K562 (cell line): Measurements from ENCODE around the gene CSTB. TPM values are rescaled to one million over a fixed set of nuclear protein-coding genes. Genes with fewer than 3 reads are reported as not detected.

ENCODE experiments used
- ATAC-seq: fragments of 200-7000 bp; cut with Tn5 transposase; 3 replicates; pipeline ENCODE4 v1.9.1; 2020; ENCODE audit warnings: moderate library complexity
- BruUV-seq: library from RNA; stranded (reverse); fragments of 400-500 nt; replicated peaks from 2 replicates; lab custom pipeline; 2021; lab: Mats Ljungman, UMichigan
- CTCF ChIA-PET: fragments of 300-600 bp; formaldehyde crosslinking; extraction: SDS; loops from one replicate; lab custom pipeline; 2021; ENCODE audit warnings: low intra/inter-chr PET ratio; lab: Yijun Ruan, JAX
- POLR2A ChIA-PET: fragments of 300-600, 350-650 bp; sonication (Branson Sonifier 250); formaldehyde crosslinking; extraction: SDS; loops from one replicate; lab custom pipeline; 2021; ENCODE audit warnings: antibody characterized with exemption, inconsistent platforms; lab: Yijun Ruan, JAX
- DNase-seq, 4 experiments: peaks; one replicate each; pipeline versions ENCODE4 v3.0.0 to v3.0.0-alpha.2; 2011 to 2018; ENCODE audit warnings: low spot score in 3 of 4, mixed read lengths in 3 of 4; ENCODE audit errors: extremely low read depth in 1 of 4
- FAIRE-seq: peaks from 2 replicates; lab custom pipeline; 2011; peaks lifted over from hg19 to GRCh38; lab: Jason Lieb, UNC
- H2AFZ ChIP-seq: 2 replicates; pipeline ENCODE4 v1.6.0; 2011; ENCODE audit warnings: low read depth, low read length, control low read depth, inconsistent platforms
- H3K27ac ChIP-seq: fragments of 200-600 bp; 3 replicates; pipeline ENCODE4 v1.8.0; 2011; ENCODE audit warnings: low read depth, mild to moderate bottlenecking, control low read depth, inconsistent platforms, low read length, moderate library complexity, mixed read lengths; ENCODE audit errors: extremely low read depth
- H3K27me3 ChIP-seq, 2 experiments: fragments of 300-600 bp in 1 of 2; 2 replicates in 1 of 2; 3 replicates in 1 of 2; pipeline versions ENCODE4 v1.6.0 to v1.8.0; 2011; ENCODE audit warnings: inconsistent platforms in 2 of 2, low read length in 2 of 2, mild to moderate bottlenecking in 1 of 2, mixed read lengths in 1 of 2, moderate library complexity in 1 of 2; ENCODE audit not compliant: control insufficient read depth in 2 of 2, insufficient read depth in 2 of 2
- H3K36me3 ChIP-seq: fragments of 300-600 bp; 3 replicates; pipeline ENCODE4 v1.8.0; 2011; ENCODE audit warnings: mild to moderate bottlenecking, low read length, inconsistent platforms; ENCODE audit not compliant: control insufficient read depth, insufficient read depth
- H3K4me1 ChIP-seq, 2 experiments: fragments of 200-600 bp in 1 of 2; replicated peaks in 1 of 2; 2 replicates in 1 of 2; 3 replicates in 1 of 2; pipeline versions ENCODE4 v1.5.1 to v1.8.0; 2011; ENCODE audit warnings: inconsistent platforms in 2 of 2, low read length in 2 of 2, mild to moderate bottlenecking in 1 of 2, mixed read lengths in 1 of 2, moderate library complexity in 1 of 2; ENCODE audit not compliant: control insufficient read depth in 2 of 2, insufficient read depth in 2 of 2
- H3K4me2 ChIP-seq: 2 replicates; pipeline ENCODE4 v1.6.1; 2011; ENCODE audit warnings: low read length, control low read depth, inconsistent platforms, mixed read lengths; ENCODE audit not compliant: insufficient read depth
- H3K4me3 ChIP-seq: fragments of 200-600 bp; sonication (generic), shearing (Covaris generic); 2 replicates; pipeline ENCODE4 v1.5.1; 2016; ENCODE audit warnings: control low read depth, inconsistent platforms
- H3K79me2 ChIP-seq: fragments of 200-600 bp; 3 replicates; pipeline ENCODE4 v1.8.0; 2011; ENCODE audit warnings: low read length, inconsistent platforms; ENCODE audit not compliant: control insufficient read depth, insufficient read depth
- H3K9ac ChIP-seq, 2 experiments: 2 replicates each; pipeline versions ENCODE4 v1.6.0 to v1.6.1; 2011; ENCODE audit warnings: low read depth in 2 of 2, low read length in 2 of 2, control low read depth in 1 of 2, inconsistent platforms in 1 of 2, mild to moderate bottlenecking in 1 of 2, mixed read lengths in 1 of 2; ENCODE audit not compliant: insufficient read depth in 1 of 2
- H3K9me1 ChIP-seq: one replicate; pipeline ENCODE4 v1.6.0; 2011; ENCODE audit warnings: inconsistent platforms, mild to moderate bottlenecking, low read length, moderate library complexity; ENCODE audit not compliant: control insufficient read depth, insufficient read depth
- H3K9me3 ChIP-seq: replicated peaks from 2 replicates; pipeline ENCODE4 v1.5.1; 2011; ENCODE audit warnings: low read depth, low read length, inconsistent platforms; ENCODE audit not compliant: control insufficient read depth, insufficient read depth
- H4K20me1 ChIP-seq: replicated peaks from 2 replicates; pipeline ENCODE4 v1.6.1; 2011; ENCODE audit warnings: low read length, inconsistent platforms, mixed read lengths; ENCODE audit not compliant: control insufficient read depth, insufficient read depth
- ASH1L ChIP-seq: fragments of 450-650 bp; IDR thresholded peaks from 2 replicates; pipeline ENCODE4 v1.6.1; 2018; ENCODE audit warnings: borderline replicate concordance, mild to moderate bottlenecking, low read depth; ENCODE audit not compliant: partially characterized antibody
- BDP1 ChIP-seq: IDR thresholded peaks from 3 replicates; pipeline ENCODE4 v1.6.1; 2011; ENCODE audit not compliant: insufficient read length, insufficient read depth
- HOXB6 ChIP-seq: fragments of 250-450 bp; sonication (Bioruptor Pico); IDR thresholded peaks from 2 replicates; pipeline ENCODE4 v1.5.1; 2022; ENCODE audit warnings: mild to moderate bottlenecking, borderline replicate concordance
- MAFK ChIP-seq: IDR thresholded peaks from 2 replicates; pipeline ENCODE4 v1.6.1; 2011; ENCODE audit warnings: low read length, improper control_type of control experiment
- NCOA1 ChIP-seq: fragments of 450-650 bp; IDR thresholded peaks from 2 replicates; pipeline ENCODE4 v1.6.1; 2016; ENCODE audit warnings: low read depth
- NR2F6 ChIP-seq: fragments of 450-650 bp; formaldehyde crosslinking; IDR thresholded peaks from 2 replicates; pipeline ENCODE4 v1.4.0; 2020; ENCODE audit warnings: mild to moderate bottlenecking
- POLR2A ChIP-seq: fragments of 450-650 bp; conservative IDR thresholded peaks from 2 replicates; pipeline ENCODE4 v1.6.1; 2016
- PTTG1 ChIP-seq: fragments of 450-650 bp; IDR thresholded peaks from 2 replicates; pipeline ENCODE4 v1.6.1; 2016; ENCODE audit warnings: low read depth, mild to moderate bottlenecking, missing genetic modification characterization, missing compliant biosample characterization
- RB1 ChIP-seq: fragments of 450-650 bp; IDR thresholded peaks from 2 replicates; pipeline ENCODE4 v1.6.1; 2017; ENCODE audit warnings: low read depth, mild to moderate bottlenecking
- SRF ChIP-seq, 2 experiments: fragments of 250-450, 450-650 bp in 1 of 2; sonication (Bioruptor Pico) in 1 of 2; sonication (generic) in 1 of 2; formaldehyde crosslinking; IDR thresholded peaks; 2 replicates each; pipeline versions ENCODE4 v1.5.0 to v1.5.1; 2020 to 2022; ENCODE audit warnings: mild to moderate bottlenecking in 1 of 2, missing genetic modification reagents in 1 of 2
- TAF15 ChIP-seq: fragments of 200-400 bp; formaldehyde crosslinking; IDR thresholded peaks from 2 replicates; pipeline ENCODE4 v1.6.1; 2017; ENCODE audit warnings: mild to moderate bottlenecking, low read depth, low read length, moderate library complexity
- TGIF2 ChIP-seq: sonication (generic); formaldehyde crosslinking; IDR thresholded peaks from 2 replicates; pipeline ENCODE4 v1.8.1; 2022; ENCODE audit warnings: mild to moderate bottlenecking, missing genetic modification reagents, moderate library complexity
- TRIM24 ChIP-seq, 2 experiments: fragments of 450-650 bp; IDR thresholded peaks; 2 replicates each; pipeline ENCODE4 v1.6.1; 2016
- ZNF316 ChIP-seq: fragments of 450-650 bp; IDR thresholded peaks from 2 replicates; pipeline ENCODE4 v1.6.1; 2016
- ZNF785 ChIP-seq: fragments of 250-450 bp; sonication (Bioruptor Pico); IDR thresholded peaks from 2 replicates; pipeline ENCODE4 v1.4.0; 2020; ENCODE audit warnings: mild to moderate bottlenecking
- whole genome bisulfite sequencing: fragments of 100-300 bp; shearing (Covaris generic); methylation state at CpG from one replicate; pipeline ENCODE4 v1.1.6; 2016; ENCODE audit warnings: low coverage, mixed read lengths; ENCODE audit not compliant: insufficient coverage; ENCODE audit errors: missing lambda C conversion rate; 5-methylcytosine and 5-hydroxymethylcytosine counted together
- in situ Hi-C: fragments of 300-500 bp; cut with MboI; formaldehyde crosslinking; loops from 4 replicates; pipeline ENCODE4 v1.15.0; 2018; ENCODE audit warnings: inconsistent platforms, mixed read lengths
- intact Hi-C: fragments of 100-400 bp; cut with micrococcal nuclease; formaldehyde crosslinking; loops from 2 replicates; pipeline ENCODE4 v1.14.2; 2022
- polyA plus RNA-seq, 8 experiments: library from polyadenylated mRNA; depleted of rRNA in 4 of 8; stranded (reverse) in 5 of 8; unstranded in 3 of 8; fragments of >200 nt; fragmentation: Nextera tagmentation in 2 of 8; fragmentation: Illumina TruSeq in 1 of 8; extraction: Ambion mirVana in 2 of 8; extraction: Trizol in 1 of 8; gene quantifications; 2 replicates each; pipeline versions ENCODE4 v1.2.1 to v1.2.3, GENCODE V29; 2011 to 2014; ENCODE audit warnings: inconsistent platforms in 1 of 8, missing spikeins in 1 of 8
- total RNA-seq, 7 experiments: library from RNA; depleted of rRNA in 6 of 7; stranded (reverse); fragments of >200 nt in 6 of 7; fragmentation: Illumina TruSeq in 2 of 7; extraction: Trizol in 2 of 7; gene quantifications; 2 replicates each; pipeline versions ENCODE4 v1.2.1 to v1.2.3, GENCODE V29; 2011 to 2021; ENCODE audit warnings: low replicate concordance in 1 of 7
- TF ChIP-seq, protein P1 (sequence below): sonication (generic); formaldehyde crosslinking; IDR thresholded peaks from 2 replicates; pipeline ENCODE4 v1.8.1; 2022; ENCODE audit warnings: missing genetic modification reagents
- TF ChIP-seq, protein P2 (sequence below): sonication (generic); formaldehyde crosslinking; IDR thresholded peaks from 2 replicates; pipeline ENCODE4 v1.9.0; 2022; ENCODE audit warnings: mild to moderate bottlenecking, missing genetic modification reagents
- TF ChIP-seq, protein P3 (sequence below): sonication (generic); formaldehyde crosslinking; IDR thresholded peaks from 2 replicates; pipeline ENCODE4 v1.8.0; 2022; ENCODE audit warnings: mild to moderate bottlenecking, missing genetic modification reagents
- TF ChIP-seq, protein P4 (sequence below): IDR thresholded peaks from 2 replicates; pipeline ENCODE4 v1.6.1; 2012; ENCODE audit warnings: low read depth, low read length, improper control_type of control experiment, borderline replicate concordance

The CSTB gene
- total and polyA plus RNA-seq, 9 of the 15 experiments (the other 6 are each of a cell fraction or from before 2014, with no cell fraction given) = 12.4 to 65.0 (median 31.7) TPM

DNA sequence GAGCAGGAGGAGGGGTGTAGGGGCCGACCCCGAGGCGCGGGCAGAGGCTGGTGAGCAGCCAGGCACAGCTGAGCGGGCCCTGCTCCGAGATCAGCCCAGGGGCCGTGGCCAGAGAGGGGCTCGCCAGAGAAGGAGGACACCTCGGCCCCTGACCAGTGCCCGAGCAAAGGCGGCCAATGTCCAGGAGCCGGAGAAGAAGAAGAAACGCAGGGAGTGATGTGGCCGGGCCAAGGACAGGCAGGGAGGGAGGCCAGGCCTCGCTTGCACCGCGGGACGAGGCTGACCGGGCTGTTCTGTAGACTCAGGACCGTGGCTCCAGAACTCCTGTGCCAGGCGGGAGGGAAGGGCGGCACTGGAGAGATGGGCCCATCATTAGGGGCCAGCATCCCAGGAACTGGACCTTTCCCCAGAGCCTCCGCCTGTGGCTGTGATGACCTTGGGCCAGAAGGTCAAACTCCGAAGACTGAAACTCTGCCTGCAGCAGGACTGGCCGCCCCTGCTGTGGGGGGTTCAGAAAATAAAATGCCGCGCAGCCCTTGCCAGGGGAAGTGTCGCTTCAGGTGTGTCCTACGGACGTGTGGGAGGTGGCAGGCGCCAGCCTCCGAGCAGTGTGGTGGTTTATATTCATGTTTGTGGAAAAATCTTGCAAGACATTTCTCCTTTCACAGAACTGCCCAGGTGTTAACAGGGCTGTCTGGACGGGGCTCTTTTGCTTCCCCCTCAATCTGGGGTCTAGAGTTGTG is 27.6 kb upstream of the CSTB start:
- no peak for DNase-seq
- in situ Hi-C loops = no loop called here
- CTCF ChIA-PET = no interaction called here
- H3K9ac ChIP-seq = peak overlapping the region in 1 of 2 experiments; percentile 77; a peak in 1 of 4 replicates
- H3K36me3 ChIP-seq = peaks cover 79% of the 10 kb centered on the region; the same call in 2 of the 3 replicates
- H4K20me1 ChIP-seq = peaks cover 5% of the 10 kb centered on the region; the same call in 1 of the 2 replicates
- ATAC-seq = no peak
- 94% methylated on average over 29 of the region's 33 CpGs for WGBS
- no peak overlapping the region for H3K4me2 ChIP-seq
- no peak overlapping the region for H2AFZ ChIP-seq
- TSS peak; percentile 38 for BruUV-seq
- POLR2A ChIA-PET = interaction anchor here (0.7 to 1.6 kb wide), 3 partner anchors 10 to 15 kb away, joined by 4 to 6 read pairs (median 5); no protein-coding TSS in a partner anchor
- H3K4me1 ChIP-seq = peaks cover 10 to 62% of the 10 kb centered on the region in 2 experiments; a peak in 4 of 5 replicates
- no peak overlapping the region for H3K27ac ChIP-seq
- H3K9me1 ChIP-seq = peaks cover 4% of the 10 kb centered on the region
- no peaks in the 10 kb centered on the region for H3K79me2 ChIP-seq
- intact Hi-C loops = no loop called here
- H3K9me3 ChIP-seq = no peaks in the 10 kb centered on the region
- no peak for FAIRE-seq
- H3K4me3 ChIP-seq = no peak overlapping the region
- no peaks in the 10 kb centered on the region for H3K27me3 ChIP-seq
- TF ChIP-seq, protein P1, sequence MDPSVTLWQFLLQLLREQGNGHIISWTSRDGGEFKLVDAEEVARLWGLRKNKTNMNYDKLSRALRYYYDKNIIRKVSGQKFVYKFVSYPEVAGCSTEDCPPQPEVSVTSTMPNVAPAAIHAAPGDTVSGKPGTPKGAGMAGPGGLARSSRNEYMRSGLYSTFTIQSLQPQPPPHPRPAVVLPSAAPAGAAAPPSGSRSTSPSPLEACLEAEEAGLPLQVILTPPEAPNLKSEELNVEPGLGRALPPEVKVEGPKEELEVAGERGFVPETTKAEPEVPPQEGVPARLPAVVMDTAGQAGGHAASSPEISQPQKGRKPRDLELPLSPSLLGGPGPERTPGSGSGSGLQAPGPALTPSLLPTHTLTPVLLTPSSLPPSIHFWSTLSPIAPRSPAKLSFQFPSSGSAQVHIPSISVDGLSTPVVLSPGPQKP = no peak
- TF ChIP-seq, protein P2, sequence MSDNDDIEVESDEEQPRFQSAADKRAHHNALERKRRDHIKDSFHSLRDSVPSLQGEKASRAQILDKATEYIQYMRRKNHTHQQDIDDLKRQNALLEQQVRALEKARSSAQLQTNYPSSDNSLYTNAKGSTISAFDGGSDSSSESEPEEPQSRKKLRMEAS (CRISPR knock-in tag) = no peak
- TF ChIP-seq MAFK (no peak), TRIM24 (IDR thresholded peaks at IDR 0.05) (no peak), ZNF316 (no peak), TAF15 (no peak), POLR2A (peak; percentile 7; the same call in 1 of the 2 replicates), ASH1L (no peak), TGIF2 (CRISPR knock-in tag) (no peak), RB1 (no peak), NR2F6 (CRISPR knock-in tag) (no peak), PTTG1 (tag) (no peak), ZNF785 (no peak), BDP1 (no peak), HOXB6 (no peak), NCOA1 (no peak), SRF (CRISPR knock-in tag; IDR thresholded peaks at IDR 0.05) (no peak)
- TF ChIP-seq, protein P3, sequence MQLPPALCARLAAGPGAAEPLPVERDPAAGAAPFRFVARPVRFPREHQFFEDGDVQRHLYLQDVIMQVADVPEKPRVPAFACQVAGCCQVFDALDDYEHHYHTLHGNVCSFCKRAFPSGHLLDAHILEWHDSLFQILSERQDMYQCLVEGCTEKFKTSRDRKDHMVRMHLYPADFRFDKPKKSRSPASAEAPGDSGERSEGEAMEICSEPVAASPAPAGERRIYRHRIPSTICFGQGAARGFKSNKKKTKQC = no peak
- TF ChIP-seq, protein P4, sequence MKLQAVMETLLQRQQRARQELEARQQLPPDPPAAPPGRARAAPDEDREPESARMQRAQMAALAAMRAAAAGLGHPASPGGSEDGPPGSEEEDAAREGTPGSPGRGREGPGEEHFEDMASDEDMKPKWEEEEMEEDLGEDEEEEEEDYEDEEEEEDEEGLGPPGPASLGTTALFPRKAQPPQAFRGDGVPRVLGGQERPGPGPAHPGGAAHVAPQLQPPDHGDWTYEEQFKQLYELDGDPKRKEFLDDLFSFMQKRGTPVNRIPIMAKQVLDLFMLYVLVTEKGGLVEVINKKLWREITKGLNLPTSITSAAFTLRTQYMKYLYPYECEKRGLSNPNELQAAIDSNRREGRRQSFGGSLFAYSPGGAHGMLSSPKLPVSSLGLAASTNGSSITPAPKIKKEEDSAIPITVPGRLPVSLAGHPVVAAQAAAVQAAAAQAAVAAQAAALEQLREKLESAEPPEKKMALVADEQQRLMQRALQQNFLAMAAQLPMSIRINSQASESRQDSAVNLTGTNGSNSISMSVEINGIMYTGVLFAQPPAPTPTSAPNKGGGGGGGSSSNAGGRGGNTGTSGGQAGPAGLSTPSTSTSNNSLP = no peak
